GM06990 (cell line): ENCODE data around the gene SYT17.

ENCODE experiments used
- DNase-seq: peaks from one replicate; pipeline ENCODE4 v3.0.0-alpha.2; 2011; ENCODE audit not compliant: insufficient read length; ENCODE audit errors: extremely low read depth
- H3K27me3 ChIP-seq: replicated peaks from 2 replicates; pipeline ENCODE4 v1.6.0; 2011; ENCODE audit warnings: low read length; ENCODE audit not compliant: control insufficient read depth, insufficient read depth
- H3K36me3 ChIP-seq: 2 replicates; pipeline ENCODE4 v1.5.1; 2011; ENCODE audit warnings: low read length; ENCODE audit not compliant: control insufficient read depth, insufficient read depth
- H3K4me3 ChIP-seq: replicated peaks from 2 replicates; pipeline ENCODE4 v1.5.1; 2011; ENCODE audit warnings: low read depth, mild to moderate bottlenecking, control low read depth, low read length
- CTCF ChIP-seq: IDR thresholded peaks from 2 replicates; pipeline ENCODE4 v1.5.1; 2011; ENCODE audit warnings: low read length, control low read depth, mild to moderate bottlenecking, inconsistent platforms; ENCODE audit not compliant: insufficient read depth, poor library complexity, severe bottlenecking

Gene SYT17

GRCh38 chr16:19147627-19148026 is 20.4 kb upstream of the SYT17 start:
- TF ChIP-seq CTCF: no peak
- DNase-seq: no peak
- H3K4me3 ChIP-seq: no peak overlapping the region
- no peaks in the 10 kb centered on the region for H3K36me3 ChIP-seq
- H3K27me3 ChIP-seq: no peaks in the 10 kb centered on the region; the same call in 1 of the 2 replicates

- no peaks in the 10 kb centered on the region for H3K36me3 ChIP-seq
- TF ChIP-seq CTCF: no peak
- H3K4me3 ChIP-seq: no peak overlapping the region
- no peaks in the 10 kb centered on the region; the same call in 1 of the 2 replicates for H3K27me3 ChIP-seq
- no peak for DNase-seq
Measured at GRCh38 chr16:19148189-19148588, 19.9 kb upstream of the SYT17 start.

- no peak overlapping the region for H3K4me3 ChIP-seq
- H3K27me3 ChIP-seq: no peaks in the 10 kb centered on the region
- TF ChIP-seq CTCF: no peak
- no peak for DNase-seq
- no peaks in the 10 kb centered on the region for H3K36me3 ChIP-seq
Measured at GRCh38 chr16:19151310-19151709, 16.7 kb upstream of the SYT17 start.

- H3K36me3 ChIP-seq: no peaks in the 10 kb centered on the region
- no peak overlapping the region for H3K4me3 ChIP-seq
- no peaks in the 10 kb centered on the region for H3K27me3 ChIP-seq
- no peak for TF ChIP-seq CTCF
- DNase-seq: no peak
Measured at GRCh38 chr16:19152042-19152441, 16.0 kb upstream of the SYT17 start.

GRCh38 chr16:19153876-19154275 is 14.2 kb upstream of the SYT17 start:
- no peak for TF ChIP-seq CTCF
- H3K4me3 ChIP-seq: no peak overlapping the region
- no peaks in the 10 kb centered on the region for H3K36me3 ChIP-seq
- no peaks in the 10 kb centered on the region for H3K27me3 ChIP-seq
- no peak for DNase-seq

- Histone ChIP-seq H3K27me3 (no peaks in the 10 kb centered on the region), H3K4me3 (no peak overlapping the region), H3K36me3 (no peaks in the 10 kb centered on the region)
- DNase-seq: no peak
- TF ChIP-seq CTCF: no peak
Measured at GRCh38 chr16:19162085-19162484, 6.0 kb upstream of the SYT17 start.
